SW 1271 (cell line): ENCODE data around the gene ASB6.
"Not testable (repeated sequence)": the region's sequence is repeated elsewhere in the genome, so short reads cannot be mapped to it uniquely, and the experiment has no call there.

Experiments
- DNase-seq, 2 experiments: peaks; one replicate each; lab custom pipeline; 2025; lab: John Stamatoyannopoulos, UW

The ASB6 gene

DNA sequence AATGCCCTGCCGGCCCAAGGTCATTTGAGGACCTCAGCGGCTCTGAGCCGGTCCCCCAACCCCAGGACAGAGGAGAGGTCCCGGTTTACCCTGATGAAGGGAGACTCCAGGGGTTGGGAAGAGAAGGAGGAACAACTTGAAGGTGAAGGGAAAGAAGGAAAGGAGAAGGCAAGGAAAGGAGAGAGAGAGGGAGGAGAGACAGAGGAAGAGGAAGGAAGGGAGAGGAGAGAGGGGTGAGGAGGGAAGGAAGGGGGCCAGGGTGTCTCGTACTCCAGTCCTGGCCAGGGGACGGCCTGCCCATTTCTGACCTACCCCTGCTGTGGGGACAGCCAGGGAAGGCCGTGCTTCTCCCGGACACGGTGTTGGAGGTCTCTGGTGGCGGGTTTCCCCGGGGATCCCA, 25.4 kb upstream of the ASB6 start:
- DNase-seq = no peak

DNA sequence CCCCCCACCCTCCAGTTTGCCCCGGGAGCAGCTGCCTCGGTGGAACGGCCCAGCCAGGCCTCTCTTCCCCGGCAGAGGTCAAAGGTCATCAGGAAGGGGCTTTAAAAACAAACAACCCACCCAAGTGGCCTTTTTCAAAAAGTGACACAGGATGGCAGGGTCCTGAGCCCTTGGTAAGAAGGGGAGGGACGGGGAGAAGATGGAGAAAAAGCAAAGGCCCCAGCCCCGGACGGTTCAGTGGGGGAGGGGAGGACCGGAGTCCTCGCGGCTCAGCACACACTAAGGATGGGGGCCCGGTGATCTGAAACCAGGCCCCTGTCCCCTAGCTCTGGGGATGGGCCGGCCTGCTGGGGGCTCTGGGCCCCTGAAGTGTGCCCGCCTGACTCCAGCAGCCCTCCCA, 24.6 kb upstream of the ASB6 start:
- DNase-seq = no peak

DNA sequence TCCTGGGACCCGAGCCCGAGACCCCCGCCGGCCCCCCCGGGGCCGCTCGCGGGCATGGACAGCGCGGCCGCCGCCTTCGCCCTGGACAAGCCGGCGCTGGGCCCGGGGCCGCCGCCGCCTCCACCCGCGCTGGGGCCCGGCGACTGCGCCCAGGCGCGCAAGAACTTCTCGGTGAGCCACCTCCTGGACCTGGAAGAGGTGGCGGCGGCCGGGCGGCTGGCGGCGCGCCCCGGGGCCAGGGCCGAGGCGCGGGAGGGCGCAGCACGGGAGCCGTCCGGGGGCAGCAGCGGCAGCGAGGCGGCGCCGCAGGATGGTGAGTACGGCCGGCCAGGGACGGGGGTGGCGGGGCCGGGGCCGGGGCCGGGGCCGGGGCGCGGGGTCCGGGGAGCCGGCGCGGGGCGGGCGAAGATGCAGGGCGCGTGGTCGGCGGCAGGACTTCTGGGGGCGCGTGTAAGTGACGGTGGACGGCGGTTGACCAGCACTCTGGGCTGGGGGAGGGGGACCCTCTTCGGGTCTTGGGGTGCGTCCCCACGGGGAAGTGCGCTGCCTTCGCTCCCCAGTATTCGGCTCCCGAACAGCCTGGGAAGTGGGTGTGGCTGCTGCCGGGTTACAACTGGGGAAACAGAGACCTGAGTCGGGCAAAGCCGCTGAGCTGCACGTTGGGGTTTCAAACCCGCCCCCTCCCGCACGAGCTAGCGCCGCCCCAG, 24.0 kb upstream of the ASB6 start:
- no peak for DNase-seq

DNA sequence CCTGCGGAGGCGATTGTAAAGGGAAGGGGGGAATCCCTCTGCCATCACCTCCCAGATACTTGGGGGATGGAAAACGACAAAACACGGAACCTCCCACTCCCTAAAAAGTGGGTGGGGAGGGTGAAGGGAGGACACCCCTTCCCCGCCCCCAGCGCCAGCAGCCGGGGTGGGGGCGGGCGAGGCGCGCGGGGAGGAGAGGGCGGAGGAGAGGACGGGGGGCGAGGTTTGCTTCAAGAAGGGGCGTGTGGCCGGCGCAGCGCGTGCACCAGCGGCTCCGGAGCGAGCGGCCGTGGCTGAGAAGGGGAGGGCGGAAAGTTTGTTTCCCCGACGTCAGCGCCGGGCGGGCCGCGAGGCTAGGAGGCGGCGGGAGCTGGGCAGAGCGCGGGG, 23.4 kb upstream of the ASB6 start, which contains the start of gene PRRX2:
Gene PRRX2, plus strand, starts transcription at position 259 of the 387 bp plus-strand sequence. CDS start 221 bp downstream, outside the sequence.
- DNase-seq = peak in 1 of 2 experiments; percentile 10

DNA sequence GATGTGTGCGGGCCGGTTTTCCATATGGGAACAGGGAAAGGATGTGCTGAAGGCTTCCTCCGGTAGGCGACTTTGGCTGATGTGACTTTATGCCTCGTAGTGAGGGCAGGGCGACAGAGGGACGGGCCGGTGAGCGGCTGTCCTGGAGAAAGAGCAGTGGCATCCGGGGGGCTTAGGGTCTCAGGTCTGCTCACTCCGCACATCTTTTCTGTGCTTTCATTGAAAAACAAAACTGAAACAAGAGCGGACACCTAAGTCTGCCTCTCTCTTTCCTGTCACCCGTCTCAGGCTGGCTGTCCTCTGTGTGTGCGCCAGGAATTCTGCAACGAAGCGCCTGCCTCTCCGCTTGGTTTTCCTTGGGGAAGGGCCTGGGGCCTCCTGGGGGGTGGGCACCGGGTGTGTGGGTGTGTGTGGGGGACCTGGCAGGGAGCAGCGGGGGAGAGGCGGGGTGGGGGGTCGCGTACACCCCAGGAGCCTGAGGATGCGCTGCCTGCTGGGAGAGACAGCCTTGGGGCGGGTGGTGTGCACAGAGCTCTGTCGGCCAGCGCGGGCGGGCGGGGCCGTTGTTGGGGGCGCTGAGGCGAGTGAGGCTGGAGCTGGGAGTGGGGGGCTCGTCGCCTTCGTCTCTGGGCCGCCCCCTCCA, 22.9 kb upstream of the ASB6 start:
- no peak for DNase-seq

DNA sequence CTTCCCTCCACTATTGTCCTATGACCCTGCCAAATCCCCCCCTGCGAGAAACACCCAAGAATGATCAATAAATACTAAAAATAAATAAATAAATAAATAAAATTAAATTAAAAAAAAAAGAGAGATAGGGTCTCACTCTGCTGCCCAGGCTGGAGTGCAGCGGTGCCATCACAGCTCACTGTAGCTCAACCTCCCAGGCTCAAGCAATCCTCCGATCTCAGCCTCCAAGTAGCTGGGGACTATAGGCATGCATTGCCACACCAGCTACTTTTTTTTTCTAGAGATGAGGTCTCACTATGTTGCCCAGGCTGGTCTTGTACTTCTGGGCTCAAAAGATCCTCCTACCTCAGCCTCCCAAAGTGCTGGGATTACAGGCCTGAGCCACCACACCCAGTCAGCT, 20.3 kb upstream of the ASB6 start:
- DNase-seq = not testable (repeated sequence)

DNA sequence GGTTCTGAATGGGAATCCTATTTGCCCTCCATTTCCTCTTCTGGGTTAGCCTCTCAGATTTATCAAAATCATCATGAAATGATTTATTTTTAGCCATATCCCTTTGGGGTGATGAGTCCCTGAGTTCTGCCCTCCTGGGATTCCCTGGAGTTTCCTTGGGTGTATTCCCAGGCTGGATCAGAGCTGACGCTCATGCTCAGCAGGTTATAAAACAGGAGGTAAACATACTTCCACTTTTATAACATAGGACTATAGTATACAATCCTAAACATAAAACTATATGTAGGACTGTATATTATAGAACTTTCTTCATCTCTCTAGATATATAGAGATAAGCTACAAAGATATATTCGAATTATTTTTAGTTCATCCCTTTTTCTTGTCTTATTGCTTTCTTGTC, 19.1 kb upstream of the ASB6 start:
- no peak for DNase-seq

DNA sequence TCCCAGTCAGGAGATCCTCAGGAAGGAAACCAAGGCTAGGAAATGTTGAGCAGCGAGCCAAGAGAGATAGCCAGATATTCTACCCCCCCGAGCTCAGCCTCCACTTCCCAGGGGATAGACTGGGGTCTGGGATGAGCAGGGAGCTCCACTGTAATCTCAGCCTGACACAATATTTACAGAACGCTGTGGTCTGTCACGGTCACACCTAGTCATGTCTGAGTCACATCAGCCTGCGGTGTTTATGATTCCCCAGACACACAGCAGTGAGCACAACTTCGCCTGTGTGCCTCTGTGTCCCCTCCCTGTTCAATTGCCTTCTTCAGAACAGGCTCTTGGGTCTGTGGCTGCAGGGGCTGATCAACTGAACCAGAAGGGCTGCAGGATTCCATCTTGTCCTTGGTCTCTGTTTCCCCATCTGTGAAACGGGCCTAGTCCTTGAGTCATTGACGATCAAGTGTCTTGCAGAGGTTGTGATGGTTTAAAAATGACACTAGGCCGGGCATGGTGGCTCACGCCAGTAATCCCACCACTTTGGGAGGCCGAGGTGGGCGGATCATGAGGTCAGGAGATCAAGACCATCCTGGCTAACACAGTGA, 14.9 kb upstream of the ASB6 start:
- DNase-seq = peak; percentile 26 to 27

DNA sequence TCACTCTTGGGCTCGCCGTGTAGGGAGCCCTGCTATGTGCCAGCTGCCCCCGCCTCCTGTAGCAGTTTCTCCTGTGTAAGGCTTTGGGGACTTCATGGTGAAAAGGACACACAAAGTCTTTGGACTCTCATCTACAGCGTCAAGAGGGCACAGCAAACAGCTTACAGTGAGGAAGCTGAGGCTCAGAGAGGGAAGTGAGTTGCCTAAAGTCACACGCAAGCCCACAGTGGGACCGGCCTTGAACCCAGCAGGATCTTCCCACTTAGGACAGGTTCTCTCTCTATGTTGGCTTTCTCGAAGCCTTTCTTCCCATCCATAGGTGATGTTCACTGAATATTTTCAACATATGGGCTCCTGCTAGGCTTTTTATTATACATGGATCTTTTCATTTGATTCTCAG, 13.7 kb upstream of the ASB6 start:
- DNase-seq = no peak

DNA sequence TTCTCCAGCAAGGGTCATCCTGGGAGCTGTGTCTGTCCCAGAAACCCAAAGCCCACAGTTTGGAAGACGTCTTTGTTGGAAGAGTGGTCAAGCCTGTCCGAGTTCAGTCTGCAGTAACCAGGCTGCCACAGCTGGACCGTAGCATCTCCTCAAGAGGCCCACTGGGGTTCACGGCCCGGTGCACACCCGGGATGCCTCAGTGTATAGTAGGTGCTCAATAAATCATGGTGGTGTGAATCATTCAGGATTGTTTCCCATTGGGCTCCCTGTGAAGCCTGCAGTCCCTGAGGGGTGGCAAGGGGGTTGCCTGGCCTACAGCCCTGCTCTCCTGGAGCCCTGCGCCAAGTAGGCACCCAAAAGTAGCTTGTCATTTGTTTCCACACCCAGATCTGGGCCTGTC, 13.2 kb upstream of the ASB6 start:
- DNase-seq = no peak

DNA sequence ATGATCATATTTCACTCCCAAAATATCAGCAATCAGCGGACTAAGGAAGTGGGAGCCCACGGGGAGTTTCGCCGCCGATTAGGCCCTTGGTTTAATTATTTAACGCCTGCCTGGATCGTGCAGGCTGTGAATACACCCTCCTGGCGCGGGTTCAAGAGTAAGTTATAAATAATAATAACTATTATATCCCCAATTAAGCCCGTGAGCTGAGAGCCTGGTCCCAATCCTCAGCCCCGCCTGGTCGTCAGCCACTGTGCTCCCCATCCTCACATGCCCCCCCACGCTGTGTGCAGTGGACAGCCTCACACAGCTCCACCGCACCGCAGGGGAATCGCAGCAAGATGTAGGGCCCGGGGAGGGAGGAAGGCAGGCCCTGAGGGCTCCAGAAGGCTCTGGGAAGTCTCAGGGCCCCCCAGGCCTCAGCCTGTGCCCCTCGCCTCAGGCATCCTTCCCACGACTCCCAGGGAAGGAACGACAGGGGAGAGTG, 12.6 kb upstream of the ASB6 start:
- DNase-seq = no peak

DNA sequence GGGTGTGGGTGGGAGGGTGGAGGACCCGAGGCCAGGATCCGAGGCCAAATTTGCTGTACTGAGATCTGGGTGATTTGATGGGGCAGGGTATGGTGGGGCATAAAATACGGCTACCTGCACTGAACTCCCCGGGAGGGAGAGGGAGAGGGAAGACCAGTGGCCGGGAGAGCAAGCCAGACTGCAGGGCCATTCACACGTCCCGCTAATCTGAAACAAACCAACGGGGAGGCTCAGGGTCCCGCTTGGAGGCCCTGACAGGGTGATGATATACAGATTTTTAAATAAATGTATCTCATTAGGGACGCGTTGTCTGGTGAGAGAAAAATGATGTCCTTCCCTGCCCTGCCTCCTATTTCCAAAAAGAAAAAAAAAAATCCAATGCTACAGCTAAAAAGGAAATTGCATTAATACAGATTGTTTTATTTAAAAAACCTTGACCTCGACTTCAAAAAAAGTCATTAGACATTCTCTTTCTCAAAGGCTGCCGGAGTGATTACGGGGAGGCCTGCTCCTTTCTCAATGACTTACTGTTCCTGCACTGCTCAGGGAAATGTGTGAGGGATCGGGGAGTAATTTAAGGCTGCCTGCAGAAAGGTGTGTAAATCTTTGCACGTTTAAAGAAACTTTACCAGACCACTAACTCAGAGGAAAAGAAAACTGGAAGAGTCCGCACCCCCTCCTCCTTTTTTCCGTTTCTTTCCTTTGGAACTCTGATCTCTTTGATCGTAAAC, 12.0 kb upstream of the ASB6 start:
- DNase-seq = no peak

DNA sequence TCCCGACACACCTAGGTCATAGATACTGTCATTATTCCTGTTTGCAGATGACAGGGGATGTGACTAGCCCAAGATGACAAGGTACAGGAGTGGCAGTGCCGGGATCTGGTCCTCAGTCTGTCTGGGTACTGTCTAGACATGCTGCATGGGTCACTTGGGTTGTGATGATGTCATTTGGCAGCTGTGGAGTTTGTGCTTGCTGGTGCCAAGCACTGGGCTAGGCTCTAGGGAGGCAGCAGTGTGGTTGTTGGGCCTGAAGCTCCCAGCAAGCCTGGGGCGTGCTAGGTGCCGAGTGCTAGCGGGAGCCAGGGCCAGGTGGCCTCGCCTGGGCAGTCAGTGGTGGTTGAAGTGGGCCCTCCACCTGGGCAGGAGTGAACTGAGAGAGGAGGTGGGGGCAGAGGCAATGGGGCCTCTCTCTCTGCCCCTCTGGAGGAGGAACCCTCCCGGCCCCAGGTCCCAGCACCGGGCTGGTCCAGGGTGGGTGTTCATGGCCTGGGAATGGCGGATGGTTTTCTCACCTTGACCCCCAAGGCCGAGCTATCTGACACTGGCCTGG, 8.8 kb upstream of the ASB6 start:
- DNase-seq = no peak

DNA sequence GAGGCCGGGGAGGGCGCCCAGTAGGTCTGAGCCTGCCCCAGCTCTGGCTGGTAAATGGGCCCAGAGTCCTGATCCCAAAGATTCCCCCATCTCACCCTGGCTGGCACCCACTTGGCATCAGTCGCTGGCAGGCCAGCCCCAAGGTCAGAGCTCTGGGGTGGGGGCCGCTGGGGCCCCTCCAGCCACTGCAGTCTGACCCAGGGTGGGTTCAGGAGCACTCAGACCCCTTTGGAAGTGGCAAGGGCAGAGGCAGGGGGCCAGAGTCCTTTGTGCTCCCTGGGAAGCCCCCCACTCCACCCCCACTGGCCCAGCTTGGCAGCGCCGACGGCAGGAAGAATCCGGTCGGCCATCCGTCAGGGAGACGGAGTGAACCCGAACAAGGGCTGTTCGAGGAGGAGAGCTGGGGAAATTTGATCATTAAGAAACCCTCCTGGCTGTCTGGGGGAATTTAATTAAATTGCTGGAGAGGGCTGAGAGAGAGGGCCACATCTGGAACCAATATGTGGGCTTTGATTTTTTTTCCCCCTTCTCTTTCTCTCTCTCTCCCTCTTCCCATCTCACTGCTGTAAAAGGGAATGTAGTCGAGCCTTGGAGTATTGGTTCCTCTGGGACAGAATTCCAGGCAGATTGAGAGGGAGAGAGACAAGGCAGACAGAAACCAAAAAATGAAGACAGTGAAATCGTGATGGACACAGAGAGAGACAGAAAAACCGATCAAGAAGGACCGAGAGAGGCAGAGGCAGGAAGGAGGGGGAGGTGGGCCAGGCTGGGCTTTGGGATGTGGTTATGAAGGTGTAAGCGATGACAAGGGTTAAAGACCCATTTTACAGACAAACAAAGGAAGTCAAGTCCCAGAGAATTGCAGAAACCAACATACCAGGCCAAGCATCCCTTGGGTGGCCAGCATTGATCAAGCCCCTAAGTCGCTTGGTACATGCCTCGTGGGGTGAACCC, 8.1 kb upstream of the ASB6 start:
- no peak for DNase-seq

DNA sequence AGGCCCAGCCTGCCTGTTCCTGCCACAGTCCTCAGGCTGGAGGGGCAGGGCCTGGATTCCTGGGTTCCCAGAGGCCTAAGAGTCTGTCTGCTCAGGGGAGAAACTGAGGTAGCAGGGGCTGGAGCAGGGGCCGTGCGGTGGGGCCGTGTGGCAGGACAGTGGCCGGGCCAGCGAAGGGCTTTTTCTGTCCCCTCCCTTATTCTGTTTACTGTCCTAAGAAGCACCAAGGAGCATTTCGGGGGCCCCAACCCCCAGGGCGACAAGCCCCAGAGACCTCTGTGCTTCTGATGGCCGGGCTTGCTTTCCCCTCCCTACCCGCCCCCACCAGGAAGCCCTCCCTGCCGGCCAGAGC, 6.8 kb upstream of the ASB6 start:
- no peak for DNase-seq

DNA sequence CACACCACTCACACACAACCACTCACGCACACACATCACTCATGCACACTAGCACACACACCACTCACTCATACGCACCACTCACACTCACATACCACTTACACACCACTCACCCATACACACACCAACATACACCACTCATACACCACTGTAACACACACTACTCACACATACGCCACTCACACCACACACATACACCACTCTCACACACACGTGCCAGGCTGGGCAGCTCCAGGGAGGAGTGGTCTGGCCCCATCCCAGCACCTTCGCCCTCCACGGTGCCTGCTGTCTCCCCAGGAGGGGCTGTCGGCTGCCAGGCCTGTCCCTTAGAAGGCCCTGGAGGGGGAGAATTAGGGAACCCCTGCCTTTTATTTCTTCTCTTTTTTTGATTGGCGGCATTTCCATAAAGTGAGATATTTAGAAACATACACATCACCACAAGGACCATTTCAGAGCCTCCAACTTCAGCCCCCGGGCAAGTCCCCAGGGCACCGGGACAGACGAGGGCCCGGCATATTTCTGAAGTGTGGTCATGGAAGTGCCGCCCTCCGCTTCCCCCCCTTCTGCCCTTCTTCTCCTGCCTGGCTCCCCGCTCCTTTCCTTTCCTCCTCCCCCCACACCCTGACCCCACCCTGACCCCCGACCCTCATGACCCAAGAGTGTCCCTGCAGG, 6.3 kb upstream of the ASB6 start:
- no peak for DNase-seq

DNA sequence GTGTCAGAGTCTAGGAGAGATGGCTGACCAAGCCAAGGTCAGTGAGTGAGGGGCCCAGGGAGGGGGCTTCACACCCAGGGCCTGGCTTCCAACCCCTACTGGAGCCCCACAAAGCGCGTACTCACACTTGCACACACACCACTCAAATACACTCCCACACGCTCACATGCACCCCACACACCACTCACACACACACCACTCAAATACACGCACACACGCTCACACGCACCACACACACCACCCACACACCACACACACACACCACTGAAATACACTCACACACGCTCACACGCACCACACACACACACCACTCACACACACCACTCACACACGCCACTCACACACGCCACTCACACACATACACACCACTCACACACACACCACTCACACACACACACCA, 5.7 kb upstream of the ASB6 start:
- no peak for DNase-seq

DNA sequence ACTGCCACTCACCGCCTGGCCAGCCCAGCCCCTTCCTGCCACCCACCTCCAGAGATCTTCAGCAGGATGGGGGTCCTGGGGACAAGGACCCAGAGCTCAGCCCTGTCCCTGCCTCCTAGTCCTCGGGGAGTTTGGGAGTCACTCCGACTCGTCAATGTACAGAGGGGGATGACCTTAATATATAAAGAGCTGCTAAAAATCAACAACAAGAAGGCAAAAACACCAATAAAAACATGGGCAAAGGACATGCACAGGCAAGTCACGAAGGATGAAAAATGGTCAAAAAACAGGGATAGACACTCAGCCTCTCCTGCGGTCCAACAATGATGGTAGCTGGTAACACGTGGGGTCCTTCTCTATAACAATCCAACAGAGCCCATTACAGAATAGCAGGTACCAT, 4.7 kb upstream of the ASB6 start:
- DNase-seq = no peak

DNA sequence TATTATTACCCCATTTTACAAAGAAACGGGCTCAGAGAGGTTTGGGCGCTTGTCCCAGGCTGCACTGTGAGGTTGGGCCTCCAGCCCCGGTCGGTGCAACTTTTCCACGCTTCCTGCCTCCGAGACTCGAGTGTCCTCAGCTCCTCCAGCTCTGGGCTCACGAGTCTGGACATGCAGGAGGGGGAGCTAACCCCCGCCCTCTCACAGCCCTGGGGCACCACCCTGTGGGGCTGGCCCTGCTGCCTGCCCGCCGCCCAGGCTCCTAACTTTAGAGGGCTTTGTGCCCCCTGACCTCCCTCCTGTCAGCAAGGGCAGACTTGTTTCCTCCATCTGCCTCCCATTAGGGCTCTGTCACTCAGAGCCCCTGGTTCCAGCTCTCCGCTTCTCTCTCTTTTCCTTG, 4.3 kb upstream of the ASB6 start:
- no peak for DNase-seq

DNA sequence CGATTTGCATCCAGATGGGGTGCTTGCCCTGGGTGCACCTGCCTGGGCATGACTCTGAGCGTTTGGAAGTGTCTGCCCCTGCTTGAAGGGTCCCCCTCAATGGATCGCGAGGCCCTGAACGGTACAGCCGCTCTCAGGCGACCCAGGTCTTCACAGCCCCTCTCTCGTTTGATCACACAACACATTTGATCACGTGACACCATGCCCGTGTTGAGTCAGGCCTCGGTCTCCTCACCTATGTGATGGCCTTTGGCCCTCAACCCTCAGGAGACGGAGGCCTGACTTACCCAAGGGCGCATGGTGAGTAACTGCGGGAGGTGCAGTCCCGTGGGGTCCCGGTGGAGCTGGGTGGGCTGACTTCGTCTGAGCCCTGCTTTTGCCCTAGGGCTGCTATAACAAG, 3.0 kb upstream of the ASB6 start:
- no peak for DNase-seq

DNA sequence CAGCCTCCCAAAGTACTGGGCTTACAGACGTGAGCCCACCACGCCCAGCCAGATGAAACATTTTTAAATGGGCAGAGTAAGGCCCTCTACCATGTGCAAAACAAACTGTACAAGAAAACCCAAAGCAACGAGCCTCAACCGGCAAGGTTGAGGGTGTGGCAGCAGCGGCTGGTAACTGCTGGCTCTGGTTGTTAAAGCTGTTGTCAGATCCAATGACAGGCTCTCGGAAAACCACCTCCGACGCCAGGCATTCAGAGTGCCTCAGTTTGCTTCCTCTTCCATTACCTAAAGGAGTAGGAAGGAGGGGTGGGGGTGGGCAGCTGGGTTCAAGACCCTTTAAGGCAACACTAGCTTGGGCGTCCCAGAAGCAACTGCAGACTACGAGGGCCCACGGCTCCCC, 2.4 kb upstream of the ASB6 start:
- no peak for DNase-seq
